PFSK-1 (cell line): ENCODE measurements around the gene DRAXIN.

Source experiments
- FOXP2 ChIP-seq: optimal IDR thresholded peaks from 2 replicates; pipeline ENCODE3; 2011; ENCODE audit warnings: borderline replicate concordance, control low read depth, inconsistent platforms; ENCODE audit not compliant: insufficient read depth; ENCODE audit errors: extremely low read length, extremely low read depth
- POLR2AphosphoS5 ChIP-seq: IDR thresholded peaks from 2 replicates; pipeline ENCODE4 v1.6.1; 2012; ENCODE audit warnings: low read depth, mild to moderate bottlenecking, control low read depth, low read length, moderate library complexity
- SIN3A ChIP-seq: IDR thresholded peaks from 2 replicates; pipeline ENCODE4 v1.6.1; 2012; ENCODE audit warnings: mild to moderate bottlenecking, low read length, moderate library complexity, borderline replicate concordance; ENCODE audit not compliant: insufficient read depth
- TAF1 ChIP-seq: IDR thresholded peaks from 2 replicates; pipeline ENCODE4 v1.6.1; 2012; ENCODE audit warnings: low read length, control low read depth, borderline replicate concordance; ENCODE audit not compliant: insufficient read depth
- TF ChIP-seq, protein P1 (sequence below), 2 experiments: IDR thresholded peaks; 2 replicates each; pipeline versions ENCODE4 v1.6.1 to v1.8.0; 2011 to 2012; ENCODE audit warnings: low read depth in 2 of 2, low read length in 2 of 2, control low read depth in 1 of 2, inconsistent platforms in 1 of 2, mild to moderate bottlenecking in 1 of 2, moderate library complexity in 1 of 2; ENCODE audit not compliant: insufficient read depth in 1 of 2

DRAXIN gene

GRCh38 chr1:11761285-11761684 is 69.8 kb downstream of the DRAXIN start:
- TF ChIP-seq SIN3A (no peak), FOXP2 (no peak), POLR2AphosphoS5 (no peak), TAF1 (no peak)
- TF ChIP-seq, protein P1, sequence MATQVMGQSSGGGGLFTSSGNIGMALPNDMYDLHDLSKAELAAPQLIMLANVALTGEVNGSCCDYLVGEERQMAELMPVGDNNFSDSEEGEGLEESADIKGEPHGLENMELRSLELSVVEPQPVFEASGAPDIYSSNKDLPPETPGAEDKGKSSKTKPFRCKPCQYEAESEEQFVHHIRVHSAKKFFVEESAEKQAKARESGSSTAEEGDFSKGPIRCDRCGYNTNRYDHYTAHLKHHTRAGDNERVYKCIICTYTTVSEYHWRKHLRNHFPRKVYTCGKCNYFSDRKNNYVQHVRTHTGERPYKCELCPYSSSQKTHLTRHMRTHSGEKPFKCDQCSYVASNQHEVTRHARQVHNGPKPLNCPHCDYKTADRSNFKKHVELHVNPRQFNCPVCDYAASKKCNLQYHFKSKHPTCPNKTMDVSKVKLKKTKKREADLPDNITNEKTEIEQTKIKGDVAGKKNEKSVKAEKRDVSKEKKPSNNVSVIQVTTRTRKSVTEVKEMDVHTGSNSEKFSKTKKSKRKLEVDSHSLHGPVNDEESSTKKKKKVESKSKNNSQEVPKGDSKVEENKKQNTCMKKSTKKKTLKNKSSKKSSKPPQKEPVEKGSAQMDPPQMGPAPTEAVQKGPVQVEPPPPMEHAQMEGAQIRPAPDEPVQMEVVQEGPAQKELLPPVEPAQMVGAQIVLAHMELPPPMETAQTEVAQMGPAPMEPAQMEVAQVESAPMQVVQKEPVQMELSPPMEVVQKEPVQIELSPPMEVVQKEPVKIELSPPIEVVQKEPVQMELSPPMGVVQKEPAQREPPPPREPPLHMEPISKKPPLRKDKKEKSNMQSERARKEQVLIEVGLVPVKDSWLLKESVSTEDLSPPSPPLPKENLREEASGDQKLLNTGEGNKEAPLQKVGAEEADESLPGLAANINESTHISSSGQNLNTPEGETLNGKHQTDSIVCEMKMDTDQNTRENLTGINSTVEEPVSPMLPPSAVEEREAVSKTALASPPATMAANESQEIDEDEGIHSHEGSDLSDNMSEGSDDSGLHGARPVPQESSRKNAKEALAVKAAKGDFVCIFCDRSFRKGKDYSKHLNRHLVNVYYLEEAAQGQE (IDR thresholded peaks at IDR 0.05; ENCODE audit: insufficient read depth in 1 of 2, low read depth in 2 of 2, low read length in 2 of 2): no peak

DNA sequence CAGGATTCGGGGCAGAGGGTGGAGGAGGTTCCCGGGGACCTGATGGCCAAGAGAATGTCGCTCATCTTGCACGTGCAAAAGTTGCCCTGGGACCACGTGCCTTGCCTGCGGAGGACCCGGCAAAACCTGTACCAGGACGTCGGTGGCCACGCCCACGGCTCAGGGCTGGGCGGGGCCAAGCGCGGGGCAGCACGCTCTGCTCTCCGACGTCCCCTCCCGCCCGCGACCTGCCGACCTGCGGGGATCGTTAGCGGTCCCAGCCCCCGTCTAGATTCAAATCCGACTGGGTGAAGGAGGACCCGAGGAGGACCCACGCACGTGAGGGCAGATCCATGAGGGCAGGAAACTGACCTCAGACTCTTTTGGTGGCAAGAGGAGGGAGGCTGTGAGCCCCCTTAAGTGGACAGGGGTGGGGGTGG is 70.5 kb downstream of the DRAXIN start, which contains the start of gene C1orf167:
Gene C1orf167 (plus strand): TSS at position 206 of the 419 bp plus-strand sequence. CDS start 2,208 bp downstream, outside the sequence.
- TF ChIP-seq POLR2AphosphoS5: no peak
- TF ChIP-seq SIN3A: no peak
- no peak for TF ChIP-seq TAF1
- TF ChIP-seq, protein P1 (IDR thresholded peaks at IDR 0.05; ENCODE audit: insufficient read depth in 1 of 2, low read depth in 2 of 2, low read length in 2 of 2): no peak
- no peak for TF ChIP-seq FOXP2

- TF ChIP-seq TAF1 (no peak), SIN3A (no peak), POLR2AphosphoS5 (no peak), FOXP2 (no peak)
- TF ChIP-seq, protein P1 (IDR thresholded peaks at IDR 0.05; ENCODE audit: insufficient read depth in 1 of 2, low read depth in 2 of 2, low read length in 2 of 2): no peak
These were observed 72.6 kb downstream of the DRAXIN start for GRCh38 chr1:11764115-11764514.

GRCh38 chr1:11764519-11764918 is 73.0 kb downstream of the DRAXIN start:
- TF ChIP-seq TAF1: no peak
- no peak for TF ChIP-seq SIN3A
- TF ChIP-seq FOXP2: no peak
- no peak for TF ChIP-seq POLR2AphosphoS5
- TF ChIP-seq, protein P1 (IDR thresholded peaks at IDR 0.05; ENCODE audit: insufficient read depth in 1 of 2, low read depth in 2 of 2, low read length in 2 of 2): no peak

- TF ChIP-seq, protein P1 (IDR thresholded peaks at IDR 0.05; ENCODE audit: insufficient read depth in 1 of 2, low read depth in 2 of 2, low read length in 2 of 2): no peak
- no peak for TF ChIP-seq POLR2AphosphoS5
These were observed 74.3 kb downstream of the DRAXIN start for GRCh38 chr1:11765661-11766428.
